HG03457 (cell line): ENCODE data around the gene USF2.

ENCODE experiments used
- ATAC-seq: cut with Tn5 transposase; IDR thresholded peaks from one replicate; pipeline ENCODE4 v1.9.1; 2021; ENCODE audit warnings: moderate number of reproducible peaks; ENCODE audit not compliant: unreplicated experiment

USF2 gene

DNA sequence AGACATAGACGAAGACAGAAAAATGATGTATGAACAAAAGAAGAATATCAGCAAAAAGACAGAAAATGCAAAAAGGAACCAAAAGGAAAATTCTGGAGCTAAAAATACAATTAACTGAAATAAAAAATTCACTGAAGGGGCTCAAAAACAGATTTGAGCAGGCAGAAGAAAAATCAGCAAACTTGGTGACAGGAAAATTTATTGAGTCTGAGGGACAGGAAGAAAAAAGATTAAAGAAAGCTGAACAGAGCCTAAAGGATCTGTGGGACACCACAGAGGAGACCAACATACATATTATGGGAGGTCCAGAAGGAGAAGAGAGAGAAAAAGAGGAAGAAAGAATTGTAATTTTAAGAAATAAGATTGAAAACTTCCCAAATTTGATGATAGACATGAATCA is 27.3 kb upstream of the USF2 start:
- ATAC-seq = no peak

DNA sequence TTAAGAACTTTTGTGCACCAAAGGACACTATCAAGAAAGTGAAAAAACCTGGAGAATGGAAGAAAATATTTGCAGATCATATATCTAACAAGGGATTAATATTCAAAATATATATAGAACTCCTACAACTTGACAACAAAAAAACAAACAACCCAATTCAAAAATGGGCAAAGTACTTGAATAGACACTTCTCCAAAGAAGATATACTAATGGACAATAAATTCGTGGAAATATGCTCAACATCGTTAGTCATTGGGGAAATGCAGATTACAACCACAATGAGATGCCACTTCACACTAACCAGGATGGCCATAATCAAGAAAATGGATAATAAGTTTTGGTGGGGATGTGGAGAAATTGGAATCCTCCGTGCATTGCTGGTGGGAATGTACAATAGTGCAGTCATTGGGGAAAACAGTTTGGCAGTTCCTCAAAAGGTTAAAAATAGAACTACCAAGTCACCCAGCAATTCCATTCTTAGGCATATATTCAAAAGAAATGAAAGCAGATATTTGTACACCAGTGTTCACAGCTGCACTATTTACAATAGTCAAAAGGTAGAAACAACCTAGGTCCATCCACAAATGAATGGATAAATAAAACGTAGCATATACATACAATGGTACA is 22.2 kb upstream of the USF2 start:
- ATAC-seq = no peak

DNA sequence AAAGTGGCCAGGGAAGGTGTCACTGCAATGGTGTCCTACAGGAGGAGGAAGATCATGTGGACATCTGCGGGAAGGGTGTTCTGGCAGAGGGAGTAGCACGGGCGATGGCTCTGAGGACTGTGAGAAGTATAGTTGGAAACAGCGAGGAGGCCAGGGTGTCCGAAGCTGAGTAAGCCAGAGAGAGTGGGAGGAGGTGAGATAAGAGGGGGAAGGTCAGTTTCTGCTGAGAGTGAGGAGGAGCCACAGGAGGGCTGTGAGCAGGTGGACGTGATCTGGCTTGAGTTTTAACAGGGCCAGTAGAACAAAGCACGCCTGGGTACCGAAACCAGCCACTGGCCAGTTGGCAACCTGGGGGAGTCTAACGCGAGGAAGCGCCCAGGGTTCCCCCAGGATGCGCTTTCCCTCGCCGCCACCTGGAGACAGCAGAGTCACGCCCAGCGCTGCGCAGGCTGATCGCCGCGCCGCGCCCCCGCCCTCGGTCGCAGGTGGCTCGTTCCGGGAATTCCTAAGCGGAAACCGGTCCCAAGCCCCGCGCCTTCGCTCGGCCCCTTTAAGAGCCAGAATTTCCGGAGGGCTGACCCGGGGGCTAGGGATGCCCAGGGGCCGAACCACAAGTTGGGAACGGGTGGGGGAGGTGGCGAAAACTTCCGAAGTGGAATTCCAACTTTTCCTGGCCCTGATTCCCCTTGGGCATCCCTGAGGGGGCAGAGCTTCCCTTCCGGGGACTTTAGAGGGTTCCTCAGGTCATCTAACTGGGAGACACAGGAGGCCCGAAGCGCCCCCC is 21.0 kb upstream of the USF2 start:
- peak; percentile 18 for ATAC-seq

DNA sequence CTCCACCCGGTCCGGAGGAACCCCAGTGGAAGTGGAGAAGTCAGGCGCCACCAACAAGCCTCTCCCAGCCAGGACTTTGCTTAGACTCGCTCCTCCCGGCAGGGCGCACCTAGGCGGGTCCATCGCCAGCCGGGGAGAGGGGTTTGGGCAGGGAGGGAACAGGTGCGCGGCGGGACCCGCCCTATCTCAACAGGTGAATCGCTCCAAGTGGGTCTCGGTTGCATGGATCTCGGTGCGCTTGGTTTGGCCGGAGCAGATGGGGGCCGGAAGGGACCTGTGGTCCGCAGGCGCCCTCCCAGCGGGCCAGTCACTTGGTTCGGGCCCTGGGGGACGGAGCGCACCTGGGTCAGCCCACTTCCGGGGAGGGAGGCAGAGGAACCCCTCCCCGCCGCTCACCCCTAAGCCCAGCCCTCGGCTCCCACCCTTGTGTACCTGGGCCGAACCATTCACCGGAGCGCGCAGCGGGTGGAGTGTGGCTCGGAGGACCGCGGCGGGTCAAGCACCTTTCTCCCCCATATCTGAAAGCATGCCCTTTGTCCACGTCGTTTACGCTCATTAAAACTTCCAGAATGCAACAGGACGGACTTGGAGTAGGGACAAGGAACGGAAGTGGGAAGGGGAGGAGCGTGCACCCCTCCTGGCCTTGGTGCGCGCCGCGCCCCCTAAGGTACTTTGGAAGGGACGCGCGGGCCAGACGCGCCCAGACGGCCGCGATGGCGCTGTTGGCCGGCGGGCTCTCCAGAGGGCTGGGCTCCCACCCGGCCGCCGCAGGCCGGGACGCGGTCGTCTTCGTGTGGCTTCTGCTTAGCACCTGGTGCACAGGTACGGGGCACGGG is 20.2 kb upstream of the USF2 start, which contains the start of gene LSR:
TSS of gene LSR (plus strand) at position 693 of the 836 bp plus-strand sequence. CDS start at position 714, 21 bp downstream.
- peak; percentile 62 for ATAC-seq

DNA sequence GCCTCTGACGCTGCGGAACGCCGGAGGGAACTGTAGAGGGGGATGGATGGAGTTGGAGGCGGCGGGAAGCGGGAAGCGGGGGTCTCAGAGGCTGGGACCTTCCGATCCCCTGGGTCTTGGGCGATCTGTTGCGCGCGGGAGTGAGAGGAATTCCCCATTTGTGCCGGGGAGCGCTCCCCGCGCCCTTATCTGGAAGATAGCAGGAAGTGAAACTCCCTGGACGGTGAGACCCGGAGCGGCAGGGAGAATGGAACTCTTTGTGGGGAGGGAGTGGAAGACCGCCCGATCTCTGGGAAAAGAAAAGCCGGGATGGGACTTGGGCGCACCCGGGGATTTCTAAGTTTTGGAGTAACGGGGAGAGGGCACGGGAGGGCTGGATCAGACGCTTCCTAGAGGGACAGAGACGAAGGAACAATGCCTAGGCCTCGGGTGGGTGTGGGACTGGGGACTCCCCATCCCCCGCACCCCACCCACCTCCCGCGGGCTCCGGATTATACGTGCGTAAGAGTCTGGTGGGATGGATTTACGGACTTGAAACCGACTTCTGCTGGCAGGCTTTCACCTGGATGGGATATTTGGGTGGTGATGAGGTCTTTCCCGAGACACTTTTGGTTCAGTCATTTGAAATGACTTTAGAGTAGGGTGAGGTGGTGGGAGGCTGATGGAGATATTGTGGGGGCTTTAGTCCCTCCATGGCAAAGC is 19.5 kb upstream of the USF2 start:
- ATAC-seq = peak; percentile 2

DNA sequence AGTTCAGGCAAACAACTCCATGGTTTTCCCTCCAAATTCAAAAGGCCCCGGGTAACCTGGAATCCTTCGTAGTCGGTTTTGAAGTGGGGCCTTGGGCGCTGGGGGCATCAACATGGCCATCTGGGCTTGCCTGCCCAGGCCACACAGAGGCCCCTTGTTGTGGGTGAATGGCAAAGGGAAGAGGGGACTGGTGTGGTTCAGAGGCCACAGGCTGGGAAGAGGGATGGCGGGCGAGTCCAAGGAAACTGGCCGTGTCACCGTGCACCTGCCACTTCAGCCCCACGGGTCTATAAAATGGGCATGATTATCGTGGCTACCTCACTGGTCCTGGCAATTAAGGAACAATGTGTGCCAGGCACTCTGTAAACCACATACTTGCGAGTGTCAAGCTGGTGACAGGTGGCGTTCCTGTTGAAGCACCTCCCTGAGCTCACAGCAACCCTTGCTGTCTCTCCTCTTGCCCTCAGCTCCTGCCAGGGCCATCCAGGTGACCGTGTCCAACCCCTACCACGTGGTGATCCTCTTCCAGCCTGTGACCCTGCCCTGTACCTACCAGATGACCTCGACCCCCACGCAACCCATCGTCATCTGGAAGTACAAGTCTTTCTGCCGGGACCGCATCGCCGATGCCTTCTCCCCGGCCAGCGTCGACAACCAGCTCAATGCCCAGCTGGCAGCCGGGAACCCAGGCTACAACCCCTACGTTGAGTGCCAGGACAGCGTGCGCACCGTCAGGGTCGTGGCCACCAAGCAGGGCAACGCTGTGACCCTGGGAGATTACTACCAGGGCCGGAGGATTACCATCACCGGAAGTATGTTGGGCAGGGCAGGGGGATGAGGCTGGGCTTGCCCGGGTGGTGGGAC is 18.7 kb upstream of the USF2 start:
- ATAC-seq = no peak

DNA sequence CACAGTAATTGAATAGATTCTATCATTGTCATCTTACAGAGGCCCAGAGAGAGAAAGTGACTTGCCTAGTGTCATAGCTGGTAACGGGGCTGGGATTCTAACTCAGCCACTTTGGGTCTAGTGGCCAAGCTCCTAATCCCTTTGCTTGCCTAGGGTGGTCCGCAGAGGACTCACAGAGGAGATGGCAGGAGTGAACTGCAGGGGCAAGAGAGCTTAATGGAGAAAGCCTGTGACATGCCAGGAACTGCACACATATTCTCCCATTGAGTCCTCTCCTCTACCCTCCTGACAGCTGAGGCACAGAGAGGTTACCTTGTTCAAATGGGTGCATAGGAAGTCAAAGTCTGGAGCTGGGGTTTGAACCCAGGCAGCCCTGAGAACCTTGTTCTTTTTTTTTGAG is 17.3 kb upstream of the USF2 start:
- ATAC-seq = no peak

DNA sequence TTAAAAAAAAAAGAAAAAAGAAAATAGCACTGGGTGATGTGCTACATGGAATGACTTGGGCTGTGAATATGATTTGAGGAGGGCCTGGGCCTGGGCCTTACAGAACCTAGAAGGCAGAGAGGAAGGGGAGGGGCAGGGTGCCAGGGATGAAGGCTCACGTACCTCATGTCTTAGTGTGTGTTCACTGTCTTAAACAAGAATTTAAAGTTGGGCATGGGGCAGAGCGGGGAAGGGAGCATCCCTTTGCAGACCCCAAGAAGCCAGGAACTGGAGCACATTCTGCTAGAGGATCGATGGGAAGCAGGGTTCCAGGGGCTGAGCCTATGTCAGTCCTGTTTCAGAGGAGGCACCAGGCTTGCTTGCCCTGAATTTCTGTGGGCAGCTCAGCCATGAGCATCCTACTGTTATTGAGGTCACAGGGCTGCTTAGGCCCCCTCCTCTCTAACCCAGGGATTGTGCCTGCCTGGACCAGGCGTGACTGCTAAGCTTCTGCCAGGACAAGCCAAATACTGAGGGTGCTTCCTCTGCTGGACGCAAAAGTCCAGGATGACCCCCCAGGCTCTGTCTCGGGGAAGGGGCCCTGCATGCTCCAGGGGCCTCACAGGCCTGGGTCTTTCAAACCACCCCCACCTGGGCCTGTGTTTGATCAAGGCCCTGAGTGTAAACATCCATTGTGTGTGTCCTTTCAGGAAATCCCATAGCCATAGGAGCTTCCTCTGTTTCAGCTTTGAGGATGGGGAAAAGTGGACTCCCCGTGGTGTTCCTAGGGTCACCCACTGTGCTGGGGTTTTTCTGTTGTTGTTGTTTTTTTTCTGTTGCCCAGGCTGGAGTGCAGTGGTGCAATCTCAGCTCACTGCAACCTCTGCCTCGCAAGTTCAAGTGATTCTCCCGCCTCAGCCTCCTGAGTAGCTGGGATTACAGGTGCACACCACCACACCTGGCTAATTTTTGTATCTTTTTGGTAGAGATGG is 15.2 kb upstream of the USF2 start:
- ATAC-seq = no peak

DNA sequence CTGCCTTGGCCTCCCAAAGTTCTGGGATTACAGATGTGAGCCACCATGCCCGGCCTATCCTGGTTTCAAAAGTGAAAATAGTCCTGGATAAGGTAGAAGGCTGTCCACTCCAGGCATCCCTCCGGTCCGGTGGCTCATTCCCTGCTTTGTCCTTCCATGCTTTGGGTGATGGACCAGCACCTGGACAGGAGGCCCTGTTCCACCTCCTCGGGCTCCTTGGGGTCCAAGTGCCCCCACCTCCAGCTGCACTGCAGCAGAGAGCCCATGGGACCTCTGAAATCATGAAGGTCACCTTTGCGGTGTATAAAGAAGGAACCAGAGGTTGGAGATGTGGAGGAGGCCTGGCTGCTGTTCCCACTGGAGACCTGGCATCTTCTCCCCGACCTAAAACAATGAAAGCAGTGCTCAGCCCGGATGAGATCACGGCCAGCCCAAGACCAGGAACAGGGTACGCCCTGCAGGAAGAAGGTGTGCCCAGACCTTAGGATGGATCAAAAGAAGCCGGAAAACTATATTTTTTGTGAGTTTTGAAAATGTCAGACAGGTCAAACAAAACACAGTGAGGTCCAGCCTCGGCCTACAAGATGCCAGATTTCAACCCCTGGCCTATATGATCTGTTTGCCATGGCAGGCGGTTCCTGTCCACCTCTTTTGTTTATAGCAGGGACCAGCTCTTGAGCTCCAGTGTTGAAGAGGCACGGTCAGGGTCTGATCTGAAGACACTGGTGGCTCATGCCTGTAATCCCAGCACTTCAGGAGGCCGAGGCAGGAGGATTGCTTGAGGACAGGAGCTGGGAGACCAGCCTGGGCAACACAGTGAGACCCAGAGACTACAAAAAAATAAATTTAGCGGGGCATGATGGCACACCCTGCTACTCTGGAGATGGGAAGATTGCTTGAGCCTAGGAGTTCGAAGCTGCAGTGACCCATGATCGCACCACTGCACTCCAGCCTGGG is 14.1 kb upstream of the USF2 start:
- ATAC-seq = no peak

DNA sequence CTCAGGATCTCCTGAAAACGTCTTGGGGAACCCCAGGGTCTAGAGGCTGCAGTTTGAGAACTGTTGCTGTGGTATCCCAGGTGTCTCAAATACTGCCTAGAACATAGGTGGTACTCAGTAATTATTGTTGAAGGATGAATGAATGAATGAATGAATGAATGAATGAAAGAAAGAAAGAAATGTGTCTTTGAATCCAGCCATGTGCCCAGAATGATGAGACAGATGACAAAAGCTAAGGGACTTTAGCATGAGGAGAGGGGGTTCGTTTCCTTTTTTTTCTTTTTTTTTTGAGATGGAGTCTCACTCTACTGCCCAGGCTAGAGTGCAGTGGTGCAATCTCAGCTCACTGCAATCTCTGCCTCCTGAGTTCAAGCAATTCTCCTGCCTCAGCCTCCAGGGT is 12.2 kb upstream of the USF2 start:
- no peak for ATAC-seq

DNA sequence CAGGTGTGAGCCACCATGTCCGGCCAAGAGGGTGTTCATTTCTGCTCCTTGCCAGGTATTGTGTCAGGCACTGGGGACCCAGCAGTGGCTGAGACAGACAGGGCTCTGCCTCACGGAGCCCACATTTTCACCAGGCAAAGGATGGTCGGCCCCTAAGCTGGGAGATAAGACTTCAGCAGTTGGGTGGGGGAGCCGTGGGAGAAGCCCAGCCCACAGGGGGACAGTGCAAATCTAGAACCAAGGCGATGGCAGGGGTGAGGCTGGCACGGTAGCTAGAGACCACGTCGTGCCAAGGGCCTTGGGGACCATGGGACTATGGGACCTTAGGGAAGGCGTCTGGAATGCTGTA is 11.7 kb upstream of the USF2 start:
- no peak for ATAC-seq

DNA sequence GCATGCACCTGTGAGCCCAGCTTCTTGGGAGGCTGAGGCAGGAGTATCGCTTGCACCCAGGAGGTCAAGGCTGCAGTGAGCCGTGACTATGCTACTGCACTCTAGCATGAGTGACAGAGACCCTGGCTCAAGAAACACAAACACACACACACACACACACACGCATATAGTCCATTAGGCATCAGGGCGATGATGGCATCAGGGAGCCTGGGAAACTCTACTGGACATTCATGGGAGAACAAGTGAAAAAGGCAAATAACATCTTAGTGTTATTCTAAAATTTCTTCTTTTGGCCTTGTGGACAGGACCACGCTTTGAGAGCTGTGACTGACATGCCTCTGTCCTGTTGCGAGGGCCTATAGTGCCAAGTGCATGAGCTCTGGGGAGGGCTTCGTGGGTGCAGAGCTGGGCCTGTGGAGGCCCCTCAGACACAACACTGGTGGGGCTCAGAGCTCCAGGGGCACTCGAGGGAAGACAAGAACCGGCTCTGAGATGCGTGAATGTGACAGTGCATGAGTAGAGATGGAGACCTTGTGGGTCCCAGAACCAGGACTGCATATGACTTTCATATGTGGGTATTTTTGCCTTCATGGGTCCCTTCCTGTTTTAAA is 8.0 kb upstream of the USF2 start:
- ATAC-seq = no peak

DNA sequence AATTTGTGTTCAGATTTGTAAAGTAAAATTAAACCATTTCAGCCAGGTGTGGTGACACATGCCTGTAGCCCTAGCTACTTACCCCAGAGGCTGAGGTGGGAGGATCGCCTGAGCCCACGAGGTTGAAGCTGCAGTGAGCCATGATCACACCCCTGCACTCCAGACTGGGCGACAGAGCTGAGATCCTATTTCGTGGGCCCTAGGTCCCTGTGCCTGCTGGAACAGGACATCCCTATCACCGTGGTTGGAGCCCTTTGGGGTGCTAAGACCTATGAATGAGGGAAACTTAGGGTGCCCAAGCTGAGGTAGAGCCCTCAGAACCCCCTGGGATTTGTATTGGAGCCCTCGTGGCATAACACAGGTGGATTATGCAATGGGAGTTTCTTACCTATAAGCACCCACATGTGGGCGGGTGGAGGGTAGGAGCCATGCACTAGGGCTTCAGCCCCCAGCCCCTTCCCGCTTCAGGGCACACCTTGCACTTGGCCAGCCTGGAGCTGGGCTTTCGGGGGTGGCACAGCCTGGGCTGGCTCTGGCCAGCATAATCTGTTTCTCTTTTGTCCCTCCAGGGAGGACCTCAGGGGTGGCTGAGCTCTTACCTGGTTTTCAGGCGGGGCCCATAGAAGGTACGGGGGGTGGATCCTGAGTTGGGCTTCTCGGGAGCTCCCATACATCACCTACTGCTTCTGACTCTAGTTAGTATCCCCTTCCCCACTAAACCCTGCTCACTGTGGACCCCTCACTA is 7.2 kb upstream of the USF2 start:
- no peak for ATAC-seq

DNA sequence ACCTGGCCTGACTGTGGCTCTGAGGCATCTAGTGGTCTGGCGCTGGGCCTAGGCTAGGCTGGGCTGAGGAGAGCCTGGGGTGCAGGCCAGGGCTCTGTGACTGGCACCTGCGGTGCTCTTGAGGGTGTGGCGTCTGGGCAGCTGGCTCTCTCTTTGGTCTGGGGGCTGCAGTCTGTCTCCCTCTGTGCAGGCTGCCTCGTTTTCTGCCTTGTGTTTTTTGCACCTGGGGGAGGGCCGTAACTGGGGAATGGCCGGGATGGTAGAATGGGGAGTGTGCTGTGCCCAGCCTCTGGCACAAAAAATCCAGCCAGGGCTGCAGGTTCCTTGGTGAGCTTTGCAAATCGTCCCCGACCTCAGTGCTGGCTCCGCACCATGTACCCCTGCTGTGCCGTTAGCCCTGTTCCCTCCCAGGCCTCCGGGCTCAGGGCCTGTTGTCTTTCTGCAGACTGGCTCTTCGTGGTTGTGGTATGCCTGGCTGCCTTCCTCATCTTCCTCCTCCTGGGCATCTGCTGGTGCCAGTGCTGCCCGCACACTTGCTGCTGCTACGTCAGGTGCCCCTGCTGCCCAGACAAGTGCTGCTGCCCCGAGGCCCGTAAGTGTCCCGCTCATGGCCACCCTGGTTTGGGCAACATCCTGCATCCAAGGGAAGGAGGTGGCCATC is 6.5 kb upstream of the USF2 start:
- no peak for ATAC-seq

DNA sequence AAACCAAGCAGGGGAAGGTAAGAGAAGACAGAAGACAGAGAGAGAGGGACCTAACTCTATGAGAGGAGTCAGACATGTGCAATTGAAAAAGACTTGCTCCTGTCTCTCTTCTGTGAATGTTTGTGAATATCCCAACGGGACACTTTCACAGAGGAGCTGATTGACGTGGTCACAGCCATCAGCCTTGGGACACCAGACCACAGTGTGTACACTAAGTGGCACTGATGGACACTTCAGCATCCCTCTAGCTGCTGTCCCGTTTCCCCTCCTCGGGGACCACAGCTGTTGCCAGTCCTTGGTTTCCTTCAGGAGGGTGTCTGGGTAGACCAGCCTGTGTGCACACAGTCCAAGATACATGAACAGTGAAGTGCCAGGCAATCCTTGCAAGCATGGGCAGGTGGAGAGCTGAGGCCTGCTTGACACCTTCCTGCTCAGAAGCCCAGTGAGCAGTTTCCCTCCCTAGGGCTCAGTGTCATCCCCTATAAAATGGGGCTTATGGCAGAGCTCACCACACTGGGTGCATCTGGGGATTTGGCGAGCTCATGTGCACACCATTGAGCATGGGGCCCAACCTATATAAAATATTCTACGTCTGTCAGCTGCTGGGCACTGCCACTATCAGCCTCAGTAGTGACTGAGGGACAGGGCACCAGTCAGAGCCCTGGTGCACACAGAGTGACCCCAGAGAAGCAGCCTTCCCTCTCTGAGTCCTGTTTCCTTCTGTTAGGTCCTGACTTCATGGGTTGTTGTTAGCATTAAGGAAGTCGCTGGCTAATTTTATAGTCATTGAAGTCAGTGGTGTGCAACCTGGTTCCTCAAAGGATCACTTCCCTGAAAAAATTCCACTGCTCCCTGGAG is 4.3 kb upstream of the USF2 start:
- no peak for ATAC-seq
